RCC 7860 (cell line): Measurements from ENCODE around the gene SF1.

ENCODE experiments used
- DNase-seq: peaks from one replicate; pipeline ENCODE4 v3.0.0-alpha.2; 2015; ENCODE audit warnings: low spot score
- FAIRE-seq: peaks from 2 replicates; lab custom pipeline; 2012; peaks lifted over from hg19 to GRCh38; lab: Jason Lieb, UNC

Gene SF1

GRCh38 chr11:64801561-64802369, 23.4 kb upstream of the SF1 start:
- DNase-seq = no peak
- no peak for FAIRE-seq

- FAIRE-seq (no peak), DNase-seq (no peak)
These were observed 22.8 kb upstream of the SF1 start for GRCh38 chr11:64801158-64801464.

GRCh38 chr11:64800303-64801157, 22.2 kb upstream of the SF1 start:
- no peak for FAIRE-seq
- DNase-seq = no peak

GRCh38 chr11:64799623-64800302, 21.4 kb upstream of the SF1 start:
- no peak for FAIRE-seq
- no peak for DNase-seq

GRCh38 chr11:64799256-64799622, 20.9 kb upstream of the SF1 start:
- FAIRE-seq (no peak), DNase-seq (no peak)

- no peak for DNase-seq
- no peak for FAIRE-seq
These were observed 18.6 kb upstream of the SF1 start for GRCh38 chr11:64796757-64797541.

- DNase-seq = no peak
- FAIRE-seq = no peak
These were observed 17.9 kb upstream of the SF1 start for GRCh38 chr11:64796047-64796756.

GRCh38 chr11:64794526-64794925, 16.2 kb upstream of the SF1 start:
- DNase-seq (no peak), FAIRE-seq (no peak)

GRCh38 chr11:64793271-64794160, 15.2 kb upstream of the SF1 start:
- DNase-seq = no peak
- no peak for FAIRE-seq

- no peak for FAIRE-seq
These were observed 14.1 kb upstream of the SF1 start for GRCh38 chr11:64792482-64792881.

GRCh38 chr11:64791781-64792291, 13.5 kb upstream of the SF1 start:
- FAIRE-seq (no peak), DNase-seq (no peak)

More at GRCh38 chr11:64792482-64792881, 14.1 kb upstream of the SF1 start:
- no peak for DNase-seq

GRCh38 chr11:64790205-64791095, 12.1 kb upstream of the SF1 start:
- no peak for DNase-seq
- no peak for FAIRE-seq

GRCh38 chr11:64789331-64790204, 11.2 kb upstream of the SF1 start:
- FAIRE-seq (no peak), DNase-seq (no peak)

- FAIRE-seq (no peak), DNase-seq (no peak)
These were observed 10.2 kb upstream of the SF1 start for GRCh38 chr11:64788321-64789215.

- DNase-seq = no peak
- no peak for FAIRE-seq
These were observed 9.4 kb upstream of the SF1 start for GRCh38 chr11:64787526-64788320.
